HK-2 (cell line): ENCODE data around the gene SLC35F4.

ENCODE experiments used
- DNase-seq: peaks from one replicate; pipeline ENCODE4 v3.0.0-alpha.2; 2018; ENCODE audit not compliant: unreplicated experiment

The SLC35F4 gene

DNA sequence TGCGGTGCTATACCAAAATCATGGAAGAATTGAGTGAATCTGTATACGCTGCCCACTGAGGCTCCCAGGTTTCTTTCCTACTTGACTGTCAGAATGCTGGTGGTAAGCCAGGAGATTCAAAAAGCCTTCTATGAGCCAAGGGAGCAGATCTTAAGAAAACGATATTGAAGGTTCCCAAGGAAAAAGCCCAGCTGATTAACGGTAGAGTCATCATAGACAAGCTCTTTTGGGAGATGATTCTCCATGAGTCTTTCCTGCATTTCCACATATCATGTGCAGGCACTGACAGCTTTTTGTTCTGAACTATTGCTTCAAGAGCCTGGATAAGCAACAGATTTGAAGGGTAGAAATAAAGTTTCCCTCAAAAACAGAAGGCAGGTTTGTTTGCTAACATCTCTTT is 17.5 kb downstream of the SLC35F4 start:
- DNase-seq: no peak

DNA sequence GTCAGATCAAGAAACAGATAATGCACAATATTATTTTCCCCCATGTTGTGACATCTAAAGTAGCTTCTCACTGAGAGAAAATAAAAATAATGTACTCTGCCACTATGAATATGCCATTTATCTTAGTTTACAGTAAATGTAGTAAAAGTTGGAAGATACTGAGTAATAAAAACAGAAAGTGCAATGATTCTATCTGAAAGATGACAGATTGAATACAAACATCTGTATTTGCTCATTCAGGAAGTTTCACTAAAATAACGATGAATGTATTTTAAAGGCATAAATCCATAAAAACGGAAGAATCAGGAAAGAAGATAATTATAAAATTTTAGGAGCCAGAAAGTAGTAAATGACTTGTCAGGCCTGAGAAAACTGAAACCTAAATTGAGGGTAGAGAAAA is 18.2 kb downstream of the SLC35F4 start:
- no peak for DNase-seq

DNA sequence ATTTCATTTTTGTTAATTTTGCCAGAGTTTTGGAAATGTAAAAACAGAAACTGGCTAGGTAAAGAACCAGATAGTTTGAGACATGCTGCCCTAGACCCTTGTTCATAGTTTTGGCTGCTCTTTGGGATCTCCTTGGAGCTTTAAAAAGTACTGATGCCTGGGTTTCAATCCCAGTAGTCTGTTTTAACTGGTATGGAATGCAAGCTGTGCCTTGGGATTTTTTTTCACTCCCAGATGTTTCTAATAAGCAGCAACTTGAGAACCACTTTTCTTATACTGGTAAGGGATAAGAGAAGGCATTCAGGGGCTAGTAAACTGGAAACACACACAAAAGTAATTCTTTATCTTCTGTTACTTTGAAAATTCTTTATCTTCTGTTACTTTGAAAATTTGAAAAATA is 18.8 kb downstream of the SLC35F4 start:
- DNase-seq: no peak

DNA sequence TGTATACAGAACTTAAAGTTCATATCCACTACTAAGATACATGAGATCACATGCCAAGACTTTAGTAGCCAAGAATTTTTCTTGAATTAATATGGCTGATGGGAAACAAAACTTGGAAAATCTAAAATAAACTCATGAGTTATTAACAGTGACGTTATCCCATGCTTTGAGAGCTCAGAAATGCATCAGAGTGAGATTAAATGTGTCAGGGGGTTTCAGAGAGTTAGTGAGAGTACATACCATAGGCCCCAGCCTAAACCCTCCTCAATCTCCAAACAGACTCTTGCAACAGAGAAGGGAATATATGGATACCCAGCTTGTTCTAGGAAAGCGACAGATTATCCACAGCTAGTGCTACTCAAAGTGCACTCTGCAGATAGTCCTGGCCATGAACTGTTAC is 19.3 kb downstream of the SLC35F4 start:
- no peak for DNase-seq

DNA sequence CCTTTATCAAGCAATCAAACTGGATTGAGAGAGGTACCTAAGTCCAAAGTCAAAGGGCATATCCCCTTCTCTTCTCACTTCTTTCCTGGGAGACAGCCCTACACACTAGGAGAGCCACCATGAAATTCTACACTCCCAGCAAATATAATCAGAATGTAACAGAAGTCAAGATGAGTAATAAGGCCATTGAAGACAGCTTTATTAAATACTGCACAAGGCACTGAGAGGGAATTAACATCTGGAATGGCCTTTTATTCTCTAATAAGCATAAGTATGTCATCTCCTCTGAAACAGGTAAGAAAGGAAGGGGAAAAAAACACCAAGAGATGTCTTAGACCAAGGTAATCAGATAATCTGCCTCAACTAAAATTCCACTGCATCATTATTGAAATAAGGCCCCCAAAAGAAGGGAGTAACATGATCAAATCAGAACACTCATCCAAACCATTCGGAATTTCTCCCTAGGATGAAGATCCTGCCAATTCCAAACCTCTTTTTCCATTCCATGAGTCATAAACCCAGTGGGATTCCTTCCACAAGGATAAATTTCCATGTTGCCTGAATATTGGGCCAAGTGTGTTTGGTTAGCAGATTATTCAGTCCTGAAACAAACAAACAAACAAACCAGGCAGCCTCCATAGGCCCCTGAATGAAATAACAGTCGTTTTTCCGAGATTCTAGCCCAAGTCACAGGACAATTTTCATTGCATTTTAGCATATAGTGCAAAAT is 19.9 kb downstream of the SLC35F4 start:
- no peak for DNase-seq

DNA sequence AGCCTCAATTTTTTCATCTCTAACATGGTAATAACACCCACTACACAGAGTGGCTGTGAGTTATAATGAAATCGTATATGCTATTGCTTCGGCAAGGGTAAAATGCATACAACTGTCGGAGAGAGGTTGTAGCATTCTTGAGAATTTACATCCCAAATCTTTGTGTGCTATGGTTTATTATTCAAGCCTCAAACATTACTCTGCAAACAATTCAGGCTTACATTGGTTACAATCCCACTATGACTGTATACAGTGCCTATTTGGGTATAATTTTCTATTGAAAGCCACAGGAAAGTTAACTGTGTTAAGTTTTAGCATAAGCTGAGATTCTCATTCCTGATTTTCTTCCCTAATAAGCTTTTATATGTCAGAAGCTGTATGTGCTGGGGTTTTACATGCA is 20.6 kb downstream of the SLC35F4 start:
- no peak for DNase-seq

DNA sequence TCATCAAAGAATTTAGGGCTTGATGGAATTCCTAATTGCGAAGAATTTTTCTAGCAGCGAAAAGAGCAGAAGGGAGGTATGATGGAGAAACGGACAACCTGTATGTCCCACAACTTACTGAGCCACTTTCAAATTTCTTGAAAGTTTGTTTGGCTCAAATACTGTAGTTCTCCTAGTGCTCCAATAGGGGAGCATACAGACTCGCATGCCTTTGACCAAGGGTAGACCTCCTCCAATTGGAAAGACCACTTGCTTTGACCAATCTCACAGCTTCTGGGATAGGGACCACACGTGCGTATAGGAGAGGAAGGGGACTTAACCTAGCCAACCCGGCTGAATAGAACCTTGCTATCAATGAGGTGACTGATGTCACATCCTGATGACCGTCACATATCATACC is 28.6 kb downstream of the SLC35F4 start:
- DNase-seq: no peak

DNA sequence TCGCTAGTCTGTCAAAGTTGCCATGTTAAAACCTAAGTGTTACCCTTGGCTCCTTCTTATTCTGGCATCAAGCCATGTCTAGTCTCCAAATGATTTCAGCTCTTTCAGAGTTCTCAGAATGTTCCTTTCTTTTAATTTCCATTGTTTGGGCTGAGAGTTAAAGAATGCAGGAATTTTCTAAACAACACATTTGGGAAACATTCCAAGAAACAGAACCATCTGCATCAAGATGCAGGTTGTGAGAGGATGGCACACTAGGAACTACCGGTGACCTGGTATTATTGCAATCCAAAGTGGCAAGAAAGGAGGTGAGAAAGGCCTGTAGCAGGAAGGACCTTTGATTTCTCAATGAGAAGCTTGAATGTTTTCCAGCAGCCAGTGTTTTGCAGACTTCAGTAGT is 30.1 kb downstream of the SLC35F4 start:
- no peak for DNase-seq

DNA sequence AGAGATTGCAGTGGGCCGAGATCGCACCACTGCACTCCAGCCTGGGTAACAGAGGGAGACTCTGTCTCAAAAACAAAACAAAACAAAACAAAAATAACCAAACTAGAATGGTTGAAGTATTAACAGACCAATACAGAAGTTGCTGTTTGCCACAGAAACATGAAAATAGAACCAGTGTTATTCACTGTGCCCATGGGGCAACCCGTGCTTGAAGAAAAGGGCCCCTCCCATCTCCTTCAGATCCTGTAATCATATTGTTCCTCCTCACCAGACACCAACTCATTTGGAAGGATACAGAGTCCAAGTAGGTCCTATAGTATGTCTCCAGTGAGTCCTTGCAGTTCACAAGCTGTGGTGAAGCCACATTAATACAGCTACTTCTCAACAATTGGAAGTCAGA is 30.9 kb downstream of the SLC35F4 start:
- DNase-seq: no peak

DNA sequence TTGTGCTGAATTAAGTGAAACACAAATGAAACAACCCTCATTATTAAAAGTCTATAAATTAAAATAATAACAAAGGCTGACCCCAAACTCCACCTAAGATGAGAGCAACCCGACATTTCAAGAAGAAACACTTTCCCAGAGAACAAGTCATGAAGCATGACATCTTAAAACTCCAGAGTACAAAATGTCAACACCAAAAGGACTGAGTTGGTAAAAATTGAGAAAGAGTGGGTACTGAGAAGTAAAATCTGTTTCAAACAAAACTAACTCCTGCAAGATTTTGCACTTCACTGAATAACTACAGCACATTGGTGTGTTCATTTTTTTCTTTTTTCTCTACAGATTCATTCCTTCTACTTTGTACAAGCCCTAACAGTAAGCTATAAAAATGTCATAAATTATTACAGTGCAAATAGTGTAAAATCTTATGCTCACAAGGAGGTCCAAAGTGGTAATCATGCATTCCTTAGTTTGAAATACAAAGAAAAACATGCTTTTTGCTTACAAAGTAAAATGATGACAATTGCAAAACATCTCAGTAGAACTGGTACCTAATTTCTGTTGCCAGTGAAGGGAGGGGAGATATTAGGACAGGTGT is 31.8 kb downstream of the SLC35F4 start:
- DNase-seq: no peak

DNA sequence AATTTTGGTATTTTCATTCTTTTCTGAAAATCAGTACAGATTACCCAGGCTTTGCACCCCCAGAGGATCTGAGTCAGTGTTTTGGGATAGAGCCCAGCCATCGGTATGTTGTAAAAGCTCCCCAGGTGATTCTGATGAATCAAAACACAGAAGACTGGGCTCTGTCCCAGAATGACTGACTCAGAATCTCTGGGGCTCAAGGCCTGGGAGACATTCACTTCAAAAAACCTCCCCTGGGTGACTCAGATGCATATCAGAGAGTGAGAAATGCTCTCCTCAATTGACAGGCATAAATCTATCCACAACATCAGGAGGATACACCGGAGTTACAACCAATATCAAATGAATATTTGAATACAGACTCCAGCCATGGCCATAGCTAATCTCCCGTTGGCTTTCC is 32.6 kb downstream of the SLC35F4 start:
- peak; percentile 62 for DNase-seq

DNA sequence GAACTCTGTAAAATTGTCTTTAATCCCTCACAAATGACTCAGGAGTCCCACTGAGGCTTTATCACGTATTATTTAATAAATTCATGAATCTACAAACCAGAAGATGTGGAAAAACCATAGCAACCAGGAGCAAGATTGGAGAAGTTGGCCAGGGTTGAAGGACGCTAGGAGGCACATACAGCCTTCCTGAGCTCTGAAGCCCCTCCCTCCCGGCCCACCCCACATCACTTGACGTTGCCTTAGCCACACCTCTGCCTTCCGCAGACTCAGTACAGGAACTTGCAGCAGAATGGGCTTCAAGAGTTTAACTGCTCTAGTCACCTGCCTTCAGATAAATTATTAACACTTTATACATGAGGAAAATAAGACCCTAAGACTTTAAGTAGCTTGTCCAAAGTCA is 33.9 kb downstream of the SLC35F4 start:
- DNase-seq: peak; percentile 28

DNA sequence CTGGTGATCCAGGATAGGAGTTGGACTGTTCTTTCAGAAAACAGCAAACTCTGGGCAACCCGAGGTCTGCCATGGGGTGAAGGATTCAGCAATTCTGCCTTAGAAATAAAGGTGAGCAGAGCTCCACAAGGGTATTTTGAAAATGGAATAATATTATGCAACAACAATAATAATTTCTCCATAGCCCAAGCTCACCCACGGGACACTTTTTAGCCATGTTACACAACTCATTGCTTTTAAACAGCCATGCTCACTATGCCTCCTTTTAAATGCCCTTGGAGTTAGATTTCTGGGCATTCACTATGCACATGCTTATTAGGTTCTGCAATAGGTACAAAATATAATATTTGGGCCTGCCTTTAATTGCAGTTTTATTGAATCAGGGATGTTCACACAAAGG is 37.2 kb downstream of the SLC35F4 start:
- no peak for DNase-seq

DNA sequence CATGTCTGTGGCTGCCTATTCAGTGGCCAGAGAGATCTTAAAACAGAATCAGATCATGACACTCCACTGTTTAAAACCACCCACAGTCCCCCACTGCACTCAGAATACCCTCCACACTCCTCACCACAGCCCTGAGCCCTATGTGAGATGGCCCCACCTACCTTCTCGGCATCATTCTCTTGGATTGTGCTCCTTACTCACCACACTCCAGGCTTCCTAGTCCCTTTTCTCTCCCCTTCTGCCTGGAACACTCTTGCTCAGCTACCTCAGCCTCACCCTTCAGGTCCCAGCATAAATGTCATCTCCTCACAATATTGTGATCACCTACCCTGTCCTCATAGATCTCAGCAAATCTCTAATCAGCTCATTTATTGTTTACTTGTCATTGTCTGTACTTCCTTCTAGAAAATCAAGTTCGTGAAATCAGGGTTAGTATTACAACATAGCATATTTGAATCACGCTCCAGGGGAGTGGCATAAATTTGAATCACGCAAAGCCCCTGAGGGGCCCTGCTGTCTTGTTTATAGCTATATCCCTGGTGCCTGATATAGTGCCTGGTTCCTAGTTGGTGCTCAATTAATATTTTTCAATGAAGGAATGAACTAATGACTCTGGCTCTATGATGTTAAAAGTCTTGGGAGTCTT is 42.8 kb downstream of the SLC35F4 start:
- DNase-seq: no peak

DNA sequence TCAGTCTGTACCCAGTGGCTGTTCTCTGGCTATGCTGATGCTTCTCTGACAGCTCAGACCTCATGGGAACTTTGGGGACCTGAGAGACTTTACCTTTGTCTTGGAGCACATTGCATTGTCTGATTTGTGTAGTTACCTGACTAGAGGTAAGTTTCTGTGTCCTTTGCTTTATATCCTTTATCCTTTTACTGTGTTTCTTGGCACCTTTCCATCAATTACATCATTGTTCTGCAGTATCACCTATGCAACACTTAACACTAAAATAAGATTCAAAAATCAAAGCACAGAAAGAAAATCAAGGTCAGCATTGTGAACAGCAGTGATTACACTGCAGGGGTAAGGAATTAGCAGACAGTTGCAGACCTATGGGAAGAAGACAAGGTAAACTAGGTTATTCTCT is 43.8 kb downstream of the SLC35F4 start:
- DNase-seq: no peak

DNA sequence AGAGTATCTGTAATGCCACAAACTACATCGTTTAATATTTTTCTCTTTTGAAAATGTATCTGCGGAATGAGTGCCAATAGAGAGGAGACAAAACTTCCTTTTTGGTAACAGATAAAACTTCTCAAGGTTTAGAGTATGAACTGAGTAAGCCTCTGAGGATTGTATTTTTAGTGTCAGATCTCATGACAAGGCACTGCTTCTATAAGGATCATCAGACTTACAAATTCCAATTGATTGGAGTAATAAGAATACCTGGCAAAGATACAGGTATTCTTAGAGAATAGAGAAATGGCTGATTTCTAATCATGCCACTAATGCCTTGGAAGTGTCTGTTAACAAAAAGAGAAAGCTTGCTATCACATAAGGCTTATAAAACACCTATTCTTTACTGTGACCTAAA is 45.3 kb downstream of the SLC35F4 start:
- DNase-seq: no peak

DNA sequence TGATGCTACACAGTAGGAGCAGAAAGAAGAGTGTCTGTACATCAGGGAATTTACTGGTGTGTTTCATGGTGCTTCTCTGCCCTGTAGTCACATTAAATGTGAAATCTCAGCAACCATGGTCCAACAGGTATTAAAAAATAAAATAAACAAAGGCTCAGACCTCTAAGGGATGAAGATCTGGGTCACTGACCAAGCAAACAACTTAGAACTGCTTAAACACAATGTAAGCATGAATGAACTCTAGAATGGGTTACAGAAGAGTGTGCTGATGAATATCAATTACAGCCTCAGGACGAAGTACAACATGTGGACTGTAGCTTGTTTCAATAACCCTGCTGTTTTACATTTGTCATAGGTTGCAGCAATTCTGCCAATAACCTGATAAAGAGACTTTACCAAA is 47.4 kb downstream of the SLC35F4 start:
- DNase-seq: no peak

DNA sequence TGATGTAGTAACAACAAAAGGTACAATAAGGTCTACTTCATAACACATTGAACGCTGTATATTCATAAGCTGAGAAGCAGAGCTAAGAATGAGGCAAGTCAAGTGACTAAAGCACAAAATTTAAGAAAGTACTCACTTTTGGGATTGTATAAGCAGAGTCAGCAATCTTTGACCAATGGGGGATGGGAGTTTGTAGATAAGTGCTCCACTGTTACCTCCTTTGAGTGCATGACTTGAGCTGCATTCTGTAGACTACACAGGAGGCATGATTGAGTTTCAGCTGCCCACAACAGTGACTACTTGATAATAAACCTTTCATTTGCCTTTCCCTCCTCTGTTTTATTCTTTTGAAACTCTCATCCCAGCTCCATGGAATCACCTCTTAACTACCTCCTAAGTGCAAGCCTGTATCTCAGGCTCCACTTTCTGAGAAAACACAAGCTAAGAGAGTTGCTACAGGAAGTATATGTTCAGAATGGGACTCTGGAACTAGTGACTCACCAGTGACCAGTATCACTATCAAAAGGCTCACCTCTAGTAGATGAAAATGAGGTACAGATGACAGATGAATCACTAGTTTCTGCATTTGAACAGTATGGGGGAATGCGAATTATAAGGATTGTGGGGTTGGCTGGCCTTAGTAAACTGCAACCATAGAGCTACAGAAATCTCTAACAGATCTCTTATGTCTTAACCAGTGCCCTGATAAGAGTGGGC is 49.2 kb downstream of the SLC35F4 start:
- no peak for DNase-seq

DNA sequence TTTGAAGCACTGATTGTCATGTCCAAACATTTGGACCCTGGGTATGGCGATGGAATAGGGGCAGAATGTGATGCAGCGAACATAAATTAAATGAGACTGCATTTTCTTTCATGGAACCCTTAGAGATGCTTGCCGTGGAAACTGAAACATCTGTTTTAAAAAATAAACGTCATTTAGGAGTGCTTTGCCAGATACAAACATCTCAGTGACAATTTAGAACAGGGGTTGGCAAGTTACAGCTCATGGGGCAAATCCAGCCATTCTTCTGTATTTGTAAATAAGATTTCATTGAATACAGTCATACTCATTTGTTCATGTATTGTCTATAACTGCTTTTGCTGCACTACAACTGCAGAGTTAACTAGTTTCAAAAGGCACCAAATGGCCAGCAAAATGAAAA is 51.2 kb downstream of the SLC35F4 start:
- no peak for DNase-seq

DNA sequence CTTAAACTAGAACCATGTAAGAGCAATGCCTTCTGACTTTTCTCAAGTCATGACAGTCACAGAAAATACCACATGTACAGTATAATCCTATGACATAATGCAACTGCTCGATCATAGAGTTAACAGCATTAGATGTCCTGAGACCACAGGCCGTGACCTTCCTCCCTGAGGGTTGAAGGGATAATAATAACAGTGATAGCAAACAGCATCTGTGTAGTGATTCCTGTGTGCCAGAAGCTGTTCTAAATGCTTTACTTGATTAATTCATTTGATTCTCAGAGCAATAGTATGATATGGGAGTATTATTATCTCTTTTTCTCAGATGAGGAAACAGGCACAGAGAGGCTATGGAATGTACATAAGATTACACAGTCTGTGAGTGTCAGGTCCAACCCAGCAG is 53.2 kb downstream of the SLC35F4 start:
- no peak for DNase-seq

DNA sequence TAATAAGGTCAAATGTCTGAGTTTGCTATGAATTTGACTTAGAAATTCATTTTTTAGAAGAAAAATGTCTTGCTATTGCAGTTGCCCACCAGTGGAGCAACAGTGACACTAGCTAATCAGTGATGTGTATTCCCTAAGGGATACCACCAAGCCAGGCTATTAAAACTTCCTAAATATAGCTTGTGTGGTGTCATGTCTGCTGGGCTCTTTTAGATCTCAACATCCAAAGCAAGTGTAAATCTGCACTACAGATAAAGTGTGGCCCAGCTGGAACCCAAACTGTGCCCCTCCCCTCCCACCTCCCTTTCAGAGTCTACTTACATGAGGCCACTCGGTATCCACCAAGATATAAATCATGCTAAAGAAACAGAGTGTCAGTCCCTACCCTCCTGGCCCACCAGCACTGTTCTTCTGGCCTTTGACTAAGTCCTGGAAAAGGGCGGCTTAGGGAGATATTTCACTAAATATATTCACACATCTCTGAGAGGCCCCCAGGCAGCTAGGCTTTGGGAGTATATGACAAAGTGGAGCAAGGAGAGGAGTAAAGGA is 53.8 kb downstream of the SLC35F4 start:
- DNase-seq: no peak

DNA sequence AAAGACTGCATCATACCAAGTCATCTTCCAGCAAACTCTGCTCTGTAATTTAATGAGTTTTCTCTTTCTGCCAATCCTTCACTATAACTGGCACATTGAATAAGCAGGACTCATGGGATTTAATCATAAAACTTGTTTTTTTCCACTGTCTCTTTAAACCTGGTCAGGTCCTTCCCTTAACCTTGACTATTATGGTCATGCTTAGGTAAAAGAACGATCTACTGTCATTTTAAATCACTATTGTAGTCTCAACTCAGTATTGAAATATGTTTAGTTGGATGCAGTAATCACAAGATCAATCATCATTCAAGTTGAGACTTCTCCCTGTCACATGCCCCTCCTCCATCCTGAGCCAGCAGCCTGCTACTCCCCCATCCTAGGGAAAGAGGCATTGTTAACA is 56.1 kb downstream of the SLC35F4 start:
- no peak for DNase-seq

DNA sequence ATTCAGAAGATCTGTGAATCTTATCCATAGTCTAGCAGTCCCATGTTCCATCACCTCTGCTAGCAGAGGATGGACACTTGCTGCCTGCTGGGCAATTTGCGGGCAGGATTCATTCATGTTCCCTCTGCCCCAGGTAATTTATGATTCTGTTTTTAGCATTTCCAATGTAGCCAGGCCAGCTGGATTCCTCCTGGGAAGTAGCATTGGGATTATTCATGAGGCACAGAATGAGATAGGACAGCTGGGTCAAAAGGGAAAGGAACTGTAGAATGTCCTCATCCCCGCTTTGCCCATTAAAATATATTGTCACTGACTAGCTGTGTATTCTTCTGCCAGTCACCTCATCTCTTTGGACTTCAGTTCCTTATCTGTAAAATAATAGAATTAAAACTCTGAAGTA is 68.7 kb downstream of the SLC35F4 start:
- no peak for DNase-seq
